Central memory CD4-positive, alpha-beta T cell (primary cell): ENCODE measurements around the gene RPL19.
"Not testable (repeated sequence)": the region's sequence is repeated elsewhere in the genome, so short reads cannot be mapped to it uniquely, and the experiment has no call there.

Experiments used
- DNase-seq: peaks from one replicate; pipeline ENCODE4 v3.0.0; 2022
- total RNA-seq, 3 experiments: gene quantifications; one replicate each; lab custom pipeline; 2026; lab: John Stamatoyannopoulos, UW

RPL19 gene
- 941 to 2,074 (median 1,539) reads per million in 3 experiments for total RNA-seq

DNA sequence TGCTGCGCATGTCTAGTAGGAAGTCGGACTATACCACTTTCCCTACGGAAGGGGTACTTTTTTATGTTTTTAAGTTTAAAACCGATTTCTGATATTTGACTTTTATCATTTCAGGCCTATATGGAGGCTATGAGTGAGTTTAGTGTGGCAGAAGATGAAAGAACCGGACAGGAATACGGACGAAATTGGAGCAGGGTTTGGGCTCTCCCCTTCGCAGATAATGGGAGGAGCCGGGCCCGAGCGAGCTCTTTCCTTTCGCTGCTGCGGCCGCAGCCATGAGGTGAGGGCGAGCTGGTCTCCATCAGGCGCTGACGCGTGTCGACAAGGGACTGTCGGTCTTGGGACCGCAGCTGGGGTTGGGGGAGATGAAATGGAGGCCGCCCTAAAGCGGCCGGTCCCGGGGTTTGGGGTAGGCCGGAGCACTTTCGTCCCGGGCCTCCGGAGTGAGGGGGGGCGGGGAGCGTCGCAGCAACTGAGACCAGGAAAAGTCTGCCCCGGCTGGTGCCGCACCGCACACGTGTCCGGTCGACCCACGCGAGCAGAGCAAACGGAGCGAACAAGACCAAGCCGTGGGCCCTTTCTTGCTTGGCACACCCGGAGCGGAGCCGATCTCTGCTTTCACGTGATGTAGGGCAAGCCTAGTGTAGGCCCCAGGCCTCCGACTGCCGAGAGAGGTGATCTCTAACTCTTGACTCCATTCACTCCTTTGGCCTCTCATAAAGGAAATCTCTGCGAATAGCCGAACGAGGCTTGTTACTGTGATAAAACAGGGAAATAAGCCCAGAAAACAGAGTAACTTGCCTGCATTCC is at the start of gene RPL19:
RPL19 (plus strand) TSS at position 214 of the 810 bp plus-strand sequence; CDS start at position 276, 62 bp downstream.
- no peak for DNase-seq

DNA sequence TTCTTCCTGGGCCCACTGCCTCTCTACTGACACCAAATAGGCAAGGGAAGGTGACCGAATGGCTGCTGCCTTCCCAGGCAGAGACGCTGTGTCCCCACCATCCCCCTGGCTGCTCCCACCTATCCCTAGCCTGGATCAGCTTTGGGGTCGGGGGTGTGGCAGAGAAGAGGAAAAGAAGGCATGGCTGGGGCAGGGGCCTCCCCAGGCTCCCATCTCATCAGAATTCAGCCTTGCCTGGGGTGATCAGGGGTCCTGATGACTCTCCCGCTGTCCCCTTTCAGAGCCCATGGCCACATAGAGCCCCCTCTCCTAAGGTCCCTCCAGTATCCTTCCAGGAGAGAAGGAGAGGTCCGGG is 49.3 kb upstream of the RPL19 start:
- no peak for DNase-seq

DNA sequence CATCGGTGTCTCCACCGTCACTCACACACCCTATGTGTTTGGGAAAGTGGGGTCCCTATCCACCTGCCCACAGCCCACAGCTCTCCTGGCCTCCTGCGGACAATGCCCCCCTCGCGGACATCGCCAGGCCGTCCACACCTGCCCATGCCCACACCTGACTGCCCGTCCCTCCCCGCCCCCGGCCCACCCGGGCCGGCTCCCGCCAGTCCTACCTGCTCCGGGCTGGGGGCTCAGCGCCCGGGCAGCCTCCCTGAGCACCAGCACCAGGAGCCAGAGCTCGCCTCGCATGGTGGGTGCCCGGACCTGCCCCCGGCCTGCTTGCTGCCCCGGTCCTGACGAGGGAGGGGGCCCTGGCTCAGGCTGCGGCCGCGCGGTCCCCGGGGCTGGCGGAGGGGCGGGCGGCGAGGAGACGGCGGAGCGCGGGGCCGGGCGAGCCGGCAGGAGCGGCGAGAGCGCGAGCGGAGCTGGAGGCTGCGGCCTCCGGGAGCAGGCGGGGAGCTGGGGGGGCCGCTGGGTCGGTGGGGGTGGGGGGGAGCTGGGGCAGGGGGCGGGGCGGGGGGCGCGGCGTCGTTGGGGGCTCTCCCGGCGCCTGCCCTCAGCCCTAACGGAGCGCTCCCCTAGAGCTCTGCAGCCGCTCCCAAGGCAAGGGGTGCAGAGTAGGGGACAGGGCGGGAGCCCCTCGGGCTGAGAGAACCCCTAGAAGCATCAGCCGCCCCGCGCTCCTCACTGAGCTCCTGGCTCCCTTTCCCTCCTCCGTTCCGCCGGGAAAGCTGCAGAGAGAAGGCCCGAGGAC is 48.7 kb upstream of the RPL19 start, which contains the start of gene PLXDC1:
PLXDC1 (minus strand) TSS at position 488 of the 793 bp plus-strand sequence; CDS start at position 288, 200 bp downstream.
- DNase-seq: no peak

DNA sequence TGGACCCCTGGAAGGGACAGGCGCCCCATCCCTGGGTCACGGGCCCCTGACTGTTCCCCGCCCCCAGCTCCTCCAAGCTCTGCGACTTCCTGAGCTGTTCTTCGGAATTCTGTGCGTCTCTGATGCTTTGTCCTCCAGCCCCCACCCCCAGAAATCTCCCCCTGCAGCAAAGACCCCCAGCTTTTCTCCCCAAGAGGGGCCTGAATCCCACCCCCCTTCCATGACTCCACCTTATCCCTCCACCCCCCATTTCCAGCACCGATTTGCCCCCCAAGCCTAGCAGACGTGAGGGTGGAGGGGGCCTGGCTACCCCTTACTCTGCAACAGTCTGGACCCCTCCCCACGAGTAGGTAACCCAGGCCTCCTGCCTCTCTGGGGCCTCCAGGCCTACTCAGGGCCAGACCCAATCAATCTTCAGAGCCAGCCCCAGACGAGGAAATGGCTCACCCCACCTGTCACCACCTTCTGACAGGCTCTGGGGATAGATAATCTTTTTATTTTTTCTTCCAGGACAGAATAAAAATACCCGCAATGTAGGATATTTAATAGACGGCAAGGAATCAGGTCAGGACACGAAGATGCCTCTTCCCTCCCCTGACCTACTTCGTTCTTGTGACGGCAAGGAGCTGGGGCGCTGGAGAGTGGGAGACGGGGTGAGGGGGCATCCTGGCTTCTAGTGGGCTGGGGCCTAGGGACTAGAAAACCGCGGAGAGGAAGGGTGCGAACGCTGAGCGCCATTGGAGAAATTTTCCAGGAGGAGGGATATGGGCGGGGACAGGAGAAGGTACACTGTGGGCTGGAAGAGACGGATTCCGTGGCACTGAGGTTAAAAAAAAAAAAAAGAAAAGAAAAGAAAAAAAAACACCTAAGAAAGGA is 47.9 kb upstream of the RPL19 start:
- peak; percentile 20 for DNase-seq

DNA sequence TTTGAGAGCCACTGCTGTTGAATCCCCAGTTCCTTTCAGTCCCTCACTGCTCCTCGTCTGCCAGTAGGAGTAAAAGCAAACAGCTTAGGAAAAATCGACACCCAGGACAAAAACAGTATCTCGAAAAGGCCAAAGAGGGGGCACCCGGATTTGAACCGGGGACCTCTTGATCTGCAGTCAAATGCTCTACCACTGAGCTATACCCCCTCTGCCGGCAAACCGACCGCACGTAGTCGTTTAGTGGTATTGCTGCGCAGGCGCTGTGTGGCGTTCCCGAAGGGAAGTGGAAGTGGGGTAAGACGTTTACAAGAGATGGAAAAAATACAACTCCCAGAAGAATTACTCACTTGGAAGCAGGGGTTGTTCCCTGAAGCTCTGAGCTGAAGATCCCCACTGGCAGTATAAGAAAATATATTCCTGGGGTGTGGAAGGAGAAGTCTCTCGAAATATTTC is 46.5 kb upstream of the RPL19 start:
- peak; percentile 87 for DNase-seq

DNA sequence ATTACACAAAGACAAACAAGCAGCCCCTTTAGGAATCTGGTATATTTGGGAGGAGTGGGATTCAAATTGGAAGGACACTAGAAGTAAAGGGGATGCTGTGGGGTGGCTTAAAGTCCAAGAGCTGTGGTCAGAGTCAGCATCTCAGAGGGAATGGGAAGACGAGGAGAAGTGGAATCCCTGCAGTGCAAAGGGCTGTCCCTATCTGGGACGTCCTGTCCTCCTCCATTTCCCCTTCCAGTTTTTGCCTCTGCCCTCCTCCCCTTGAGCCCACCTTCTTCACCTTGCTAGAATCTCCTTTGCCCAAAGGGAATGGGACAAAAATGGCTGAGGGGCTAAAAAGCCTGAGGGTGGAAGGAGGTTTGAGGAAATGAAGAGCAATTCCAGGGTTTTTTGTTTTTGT is 44.4 kb upstream of the RPL19 start:
- DNase-seq: no peak

DNA sequence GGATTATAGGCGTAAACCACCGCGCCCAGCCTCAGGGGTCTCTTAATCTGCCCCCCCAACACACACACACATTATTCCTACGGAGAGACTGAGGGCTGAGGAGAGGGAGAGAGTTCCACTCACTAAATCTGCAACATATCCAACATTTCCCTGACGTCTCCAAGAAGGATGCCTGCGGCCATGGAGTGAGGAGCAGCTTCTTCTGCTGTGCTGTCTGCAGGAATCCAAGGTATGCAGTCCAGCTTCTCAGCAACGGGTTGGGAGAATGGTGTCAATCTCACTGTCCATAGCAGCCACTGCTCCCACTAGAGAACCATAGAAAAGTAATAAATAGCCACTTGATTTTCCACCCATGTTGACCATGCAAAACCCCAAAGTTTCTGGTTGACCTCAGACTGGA is 43.6 kb upstream of the RPL19 start:
- no peak for DNase-seq

DNA sequence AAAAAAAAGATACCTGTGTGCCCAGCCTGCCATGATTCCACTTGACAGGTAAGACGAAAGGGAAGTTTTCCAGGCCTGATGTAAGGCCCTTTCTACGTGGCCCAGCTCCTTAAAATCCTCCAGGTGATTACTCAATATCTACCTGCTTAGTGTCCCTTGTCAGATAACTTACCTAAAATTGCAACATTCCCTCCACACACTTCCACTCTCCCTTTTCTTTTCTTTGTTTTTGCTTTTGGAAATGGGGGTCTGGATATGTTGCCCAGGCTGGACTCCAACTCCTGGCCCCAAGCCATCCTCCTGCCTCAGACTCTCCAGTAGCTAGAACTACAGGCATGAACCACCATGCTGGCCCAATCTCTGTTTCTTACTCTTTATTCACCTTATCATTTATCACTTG is 41.5 kb upstream of the RPL19 start:
- no peak for DNase-seq

DNA sequence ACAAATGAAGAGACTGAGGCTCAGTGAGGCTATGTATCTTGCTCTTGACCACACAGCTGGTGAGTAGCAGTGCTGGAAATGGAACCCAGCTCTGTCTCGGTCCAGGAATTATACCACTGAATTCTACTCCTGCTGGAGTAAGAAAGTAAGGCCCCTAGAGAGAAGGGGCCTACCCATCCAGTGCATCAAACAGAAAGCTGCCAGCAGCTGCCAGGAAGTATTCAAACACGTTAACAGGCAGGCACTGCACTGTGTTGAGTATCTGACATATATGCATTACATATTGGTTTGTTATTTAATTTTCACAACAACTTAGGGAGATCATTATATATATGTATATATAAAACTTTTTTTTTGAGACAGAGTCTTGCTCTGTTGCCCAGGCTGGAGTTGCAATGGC is 38.1 kb upstream of the RPL19 start:
- no peak for DNase-seq

DNA sequence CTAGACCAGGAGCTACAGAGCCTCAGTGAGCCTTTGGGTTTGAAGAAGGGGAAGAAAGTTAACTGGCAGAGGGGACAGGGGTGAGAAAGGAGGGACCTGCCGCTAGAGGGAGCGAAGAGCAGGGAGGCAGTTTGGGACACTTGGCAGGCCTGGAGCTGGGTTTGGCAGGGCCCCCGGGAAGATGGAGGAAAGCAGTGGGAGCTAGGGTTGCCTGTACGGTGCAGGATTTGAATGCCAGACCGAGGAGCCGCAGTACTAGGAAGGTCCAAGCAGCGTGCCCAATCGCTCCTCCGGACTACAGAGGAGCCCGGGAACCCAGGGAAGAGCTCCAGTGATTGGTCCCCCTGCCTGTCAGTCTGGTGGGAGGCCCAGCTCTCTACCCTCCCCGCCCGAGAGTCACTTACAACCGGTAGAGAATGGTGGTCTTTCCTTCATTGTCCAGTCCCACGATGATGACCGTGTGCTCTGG is 35.4 kb upstream of the RPL19 start:
- DNase-seq: peak; percentile 63

DNA sequence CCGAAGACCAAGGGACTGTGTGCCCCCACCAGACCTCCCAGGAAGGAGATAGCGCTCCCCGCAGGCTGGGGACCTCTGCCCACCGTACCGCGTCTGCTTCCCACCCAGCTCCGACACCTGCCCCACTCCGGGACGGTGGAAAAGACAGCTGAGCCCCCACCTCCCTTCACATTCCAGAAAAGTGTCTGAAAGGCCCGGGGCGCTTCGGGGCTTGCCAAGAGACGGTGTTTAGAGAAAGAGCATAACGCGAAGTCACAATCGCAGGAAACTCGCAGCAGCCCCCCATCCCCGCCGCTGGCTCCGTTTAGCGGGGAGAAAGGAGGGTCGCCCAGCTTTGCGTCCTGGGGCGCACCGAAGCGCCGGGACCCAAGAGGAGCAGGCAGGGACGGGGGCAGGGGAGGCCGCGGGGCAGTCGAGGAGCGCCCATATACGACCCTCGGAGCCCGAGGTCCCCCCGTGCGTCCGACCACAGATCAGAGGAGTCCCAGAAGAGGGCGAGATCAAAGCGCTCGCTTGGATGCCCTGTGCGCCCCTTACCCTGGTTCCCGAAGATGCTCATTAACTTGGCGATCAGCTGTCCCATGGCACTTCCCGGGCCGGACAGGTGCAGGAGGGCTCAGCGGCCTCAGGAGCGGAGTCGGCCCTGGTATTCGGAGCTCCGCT is 34.8 kb upstream of the RPL19 start:
- DNase-seq: no peak

DNA sequence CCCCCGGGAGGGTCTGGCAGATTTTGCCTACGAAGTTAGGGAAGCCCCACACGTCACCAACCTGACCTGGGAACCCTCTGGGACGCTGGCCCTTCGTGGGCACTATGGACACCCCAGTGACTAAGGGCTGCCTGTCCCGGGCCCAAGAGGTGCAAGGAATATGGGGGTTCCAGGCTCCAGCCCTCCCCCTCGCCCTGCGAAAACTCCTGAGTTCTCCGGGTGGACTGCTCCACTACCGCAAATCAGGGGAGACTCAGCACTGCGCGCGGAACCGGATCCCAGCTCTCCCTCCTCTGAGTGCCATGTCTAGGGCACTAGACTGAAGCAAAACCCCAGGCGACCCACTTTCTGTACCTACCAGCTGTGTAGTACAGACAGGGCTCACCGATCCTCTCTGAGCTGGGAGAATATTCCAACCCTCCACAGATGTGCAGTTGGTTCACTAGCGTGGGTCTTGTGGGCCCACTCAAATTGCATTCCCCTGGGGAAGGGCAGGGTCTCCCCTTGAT is 34.2 kb upstream of the RPL19 start, which contains the start of gene ARL5C:
ARL5C (minus strand) TSS at position 321 of the 509 bp plus-strand sequence. CDS start 401 bp downstream, outside the sequence.
- DNase-seq: no peak

DNA sequence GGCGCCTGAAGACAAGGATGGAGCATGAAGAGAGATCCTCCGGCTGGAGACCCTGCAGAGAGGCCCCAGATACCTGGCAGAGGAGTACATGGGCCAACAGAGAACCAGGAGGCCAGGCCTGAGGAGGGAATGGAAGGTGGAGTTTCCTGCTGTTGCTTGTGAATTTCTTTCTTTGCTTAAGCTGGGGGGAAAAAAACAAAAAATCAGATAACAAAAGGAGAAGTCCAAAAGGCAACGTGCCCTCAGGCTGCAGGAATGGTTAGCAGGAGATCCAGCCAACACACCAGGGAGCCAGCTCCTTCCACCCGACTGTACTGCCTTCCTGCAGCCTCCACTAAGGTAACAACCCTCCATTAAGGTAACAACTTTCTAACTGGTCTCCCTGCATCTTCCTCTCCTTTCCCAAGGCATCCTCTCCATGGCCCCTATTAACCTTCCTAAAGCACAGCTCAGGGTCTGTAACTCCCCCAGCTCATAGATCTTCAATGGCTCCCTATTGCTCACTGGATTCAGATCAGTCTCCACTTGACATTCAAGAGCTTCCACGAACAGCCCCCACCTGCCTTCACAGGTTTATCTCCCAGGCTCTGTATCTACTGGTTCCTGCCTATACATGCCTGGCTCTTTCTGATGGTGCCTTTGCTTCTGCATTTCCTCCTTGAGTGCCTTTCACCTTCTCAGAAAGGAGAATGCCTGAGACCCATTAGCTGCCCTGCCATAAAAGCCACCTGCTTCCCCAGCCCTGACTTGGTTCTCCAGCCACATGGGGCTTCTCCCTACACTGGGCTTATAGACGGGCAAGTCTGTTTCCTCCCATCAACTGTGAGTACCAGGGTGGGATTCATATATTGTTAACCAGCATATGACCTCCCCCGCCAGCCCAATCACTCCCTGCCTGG is 33.4 kb upstream of the RPL19 start:
- no peak for DNase-seq

DNA sequence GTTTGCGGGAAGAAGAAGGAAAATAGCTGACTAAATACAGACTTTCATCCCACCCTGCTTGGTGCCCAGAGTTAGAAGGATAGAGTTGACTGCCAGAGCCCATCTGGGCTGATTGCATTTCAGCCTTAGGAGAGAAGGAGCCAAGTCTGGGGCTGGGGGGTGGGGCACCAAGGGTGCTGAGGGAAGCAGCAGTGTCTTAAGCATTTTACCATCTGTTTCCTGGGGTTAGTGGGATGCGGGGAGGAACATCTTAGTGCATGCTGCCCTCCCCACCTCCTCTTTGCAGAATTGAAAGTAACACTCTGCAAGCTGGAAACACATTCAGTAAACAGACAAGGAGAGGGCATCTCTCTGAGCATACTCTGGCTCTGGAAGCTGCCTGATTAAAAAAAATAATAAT is 32.6 kb upstream of the RPL19 start:
- DNase-seq: no peak

DNA sequence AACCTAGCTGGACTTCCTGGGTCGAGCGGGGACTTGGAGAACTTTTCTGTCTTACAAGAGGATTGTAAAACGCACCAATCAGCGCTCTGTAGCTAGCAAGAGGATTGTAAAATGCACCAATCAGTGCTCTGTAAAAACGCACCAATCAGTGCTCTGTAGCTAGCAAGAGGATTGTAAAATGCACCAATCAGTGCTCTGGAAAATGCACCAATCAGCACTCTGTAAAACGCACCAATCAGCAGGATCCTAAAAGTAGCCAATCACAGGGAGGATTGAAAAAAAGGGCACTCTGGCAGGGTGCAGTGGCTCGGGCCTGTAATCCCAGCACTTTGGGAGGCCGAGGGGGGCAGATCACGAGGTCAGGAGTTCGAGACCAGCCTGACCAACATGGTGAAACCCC is 31.6 kb upstream of the RPL19 start:
- DNase-seq: not testable (repeated sequence)

DNA sequence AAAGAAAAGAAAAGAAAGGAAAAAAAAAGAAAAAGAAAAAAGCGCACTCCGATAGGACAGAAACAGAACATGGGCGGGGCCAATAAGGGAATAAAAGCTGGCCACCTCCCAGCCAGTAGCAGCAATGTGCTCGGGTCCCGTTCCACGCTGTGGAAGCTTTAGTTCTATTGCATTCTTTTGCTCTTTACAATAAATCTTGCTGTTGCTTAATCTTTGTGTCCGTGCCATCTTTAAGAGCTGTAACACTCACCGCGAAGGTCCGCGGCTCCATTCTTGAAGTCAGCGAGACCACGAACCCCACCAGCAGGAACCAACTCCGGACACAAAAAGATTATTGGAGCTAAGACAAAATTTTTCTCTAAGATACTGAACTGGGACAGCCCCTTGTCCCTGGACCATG is 31.0 kb upstream of the RPL19 start:
- no peak for DNase-seq

DNA sequence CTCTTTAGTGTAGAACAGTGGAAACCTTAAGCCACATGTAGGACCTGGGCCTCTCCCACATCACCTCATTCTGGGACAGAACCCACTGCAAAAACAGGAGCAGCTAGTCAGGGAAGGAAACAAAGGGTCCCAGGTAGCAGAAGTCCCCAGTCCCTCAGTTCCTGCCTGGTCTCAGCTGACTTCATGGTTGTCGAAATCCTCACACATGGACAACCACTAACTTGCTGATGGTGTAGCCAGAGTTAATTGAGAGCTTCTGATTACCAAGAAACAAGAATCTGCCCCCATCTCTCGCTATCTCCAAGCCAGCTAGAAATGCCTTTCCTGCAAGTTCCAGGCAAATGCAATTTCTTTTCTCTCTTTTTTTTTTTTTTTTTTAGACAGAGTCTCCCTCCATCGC is 30.6 kb upstream of the RPL19 start:
- no peak for DNase-seq

DNA sequence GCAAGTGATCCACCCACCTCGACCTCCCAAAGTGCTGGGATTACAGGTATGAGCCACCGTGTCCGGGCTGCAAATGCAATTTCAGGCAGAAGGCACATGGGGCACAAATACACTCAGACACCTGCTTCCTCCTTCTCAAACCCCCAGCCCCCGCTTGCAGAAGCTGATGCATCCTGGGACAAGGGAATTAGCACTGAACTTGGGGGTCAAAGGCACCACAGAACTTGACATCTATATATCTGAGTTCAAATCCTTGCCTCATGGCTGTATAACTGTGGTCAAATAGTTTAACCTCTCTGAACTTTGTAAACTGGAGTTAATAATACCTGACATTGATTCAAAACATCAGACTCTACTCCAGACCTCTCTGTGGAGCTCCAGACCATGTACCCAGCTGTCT is 30.0 kb upstream of the RPL19 start:
- DNase-seq: no peak

DNA sequence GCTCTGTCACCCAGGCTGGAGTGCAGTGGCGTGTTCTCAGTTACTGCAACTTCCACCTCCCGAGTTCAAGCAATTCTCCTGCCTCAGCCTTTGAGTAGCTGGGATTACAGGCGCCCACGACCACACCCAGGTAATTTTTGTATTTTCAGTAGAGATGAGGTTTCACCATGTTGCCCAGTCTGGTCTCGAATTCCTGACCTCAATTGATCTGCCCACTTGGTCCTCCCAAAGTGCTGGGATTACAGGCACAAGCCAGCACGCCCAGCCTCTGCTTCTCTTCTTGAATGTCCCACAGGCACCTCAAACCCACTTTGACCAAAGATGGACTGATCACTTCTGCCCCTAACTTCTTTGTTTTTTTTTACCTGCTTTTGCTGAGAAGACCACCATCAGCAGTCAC is 29.5 kb upstream of the RPL19 start:
- DNase-seq: no peak

DNA sequence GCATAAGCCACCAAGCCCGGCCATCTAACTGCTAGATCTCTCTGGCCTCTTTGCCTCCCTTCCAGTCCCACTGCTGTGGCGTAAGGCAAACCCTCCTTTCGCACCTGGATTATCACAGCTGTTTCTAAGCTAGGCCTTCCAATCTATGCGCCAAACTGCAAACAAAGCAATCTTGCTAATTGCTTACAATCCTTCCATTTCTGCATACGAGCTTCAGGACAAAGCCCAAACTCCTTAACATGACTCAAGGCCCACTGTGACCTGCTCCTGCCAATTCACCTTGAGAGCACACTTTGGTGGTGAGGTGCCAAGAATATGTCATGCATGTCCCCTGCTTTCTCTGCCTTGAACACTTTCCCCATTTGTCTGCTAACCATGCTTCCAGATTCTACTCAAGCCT is 28.1 kb upstream of the RPL19 start:
- no peak for DNase-seq

DNA sequence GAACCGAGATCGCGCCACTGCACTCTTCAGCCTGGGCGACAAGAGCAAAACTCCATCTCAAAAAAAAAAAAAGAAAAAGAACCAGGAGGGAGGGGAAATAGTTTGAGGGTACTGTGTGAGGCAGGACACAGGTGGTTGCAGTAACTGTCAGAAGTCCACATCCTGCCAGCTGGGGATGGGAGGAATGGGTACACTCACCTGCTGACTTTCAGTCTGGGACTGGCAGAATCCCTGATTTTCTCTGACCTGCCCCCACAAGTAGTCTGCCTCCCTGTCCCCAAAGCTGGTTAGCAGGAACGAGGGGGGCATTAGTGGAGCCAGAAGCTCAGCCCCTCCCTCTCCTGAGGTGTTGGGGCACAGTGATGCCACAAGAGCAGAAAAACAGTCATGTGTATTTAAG is 27.0 kb upstream of the RPL19 start:
- no peak for DNase-seq
